DND-41 (cell line): Measurements from ENCODE around the gene THRB.

Source experiments
- CTCF ChIP-seq: IDR thresholded peaks from 2 replicates; pipeline ENCODE4 v1.5.1; 2012; ENCODE audit warnings: borderline replicate concordance, low read length, moderate library complexity, mild to moderate bottlenecking; ENCODE audit not compliant: poor library complexity, severe bottlenecking; ENCODE audit errors: extremely low read depth
- EZH2 ChIP-seq: IDR thresholded peaks from 3 replicates; pipeline ENCODE4 v1.6.1; 2012; ENCODE audit warnings: borderline replicate concordance, low read depth, mild to moderate bottlenecking, moderate library complexity, low read length, inconsistent platforms; ENCODE audit not compliant: severe bottlenecking

GRCh38 chr3:24359645-24360462 is 134.8 kb downstream of the THRB start:
- TF ChIP-seq CTCF (no peak), EZH2 (no peak)
